Omental fat pad (tissue), 4 donors: ENCODE results near the gene ARHGEF17. TPM values are rescaled to one million over a fixed set of nuclear protein-coding genes. Genes with fewer than 3 reads are reported as not detected.

ENCODE experiments used
- ATAC-seq: fragments of 150-250 bp; one replicate; pipeline ENCODE4 v1.9.1; 2016; ENCODE audit warnings: mild to moderate bottlenecking, moderate library complexity; ENCODE audit not compliant: low FRiP score
- DNase-seq: peaks from one replicate; pipeline ENCODE4 v3.0.0-alpha.2; 2019; ENCODE audit warnings: low spot score
- total RNA-seq, 4 donors: library from RNA; depleted of rRNA; stranded (reverse); fragments of >200 nt; gene quantifications; one replicate each; pipeline ENCODE4 v1.1.0, GENCODE V29; 2016
- TF ChIP-seq, protein P1 (sequence below), 3 donors: fragments of 450-650 bp; IDR thresholded peaks; one replicate each; pipeline ENCODE4 v1.5.1; 2016 to 2017; ENCODE audit warnings: antibody characterized with exemption in 3 of 3, mild to moderate bottlenecking in 3 of 3, moderate library complexity in 2 of 3

Gene ARHGEF17
- total RNA-seq, 4 donors from 2014 or later: 27.3 to 80.7 (median 31.9) TPM

GRCh38 chr11:73386546-73386945, 78.5 kb downstream of the ARHGEF17 start:
- ATAC-seq (no peak), DNase-seq (no peak)
- TF ChIP-seq, protein P1, sequence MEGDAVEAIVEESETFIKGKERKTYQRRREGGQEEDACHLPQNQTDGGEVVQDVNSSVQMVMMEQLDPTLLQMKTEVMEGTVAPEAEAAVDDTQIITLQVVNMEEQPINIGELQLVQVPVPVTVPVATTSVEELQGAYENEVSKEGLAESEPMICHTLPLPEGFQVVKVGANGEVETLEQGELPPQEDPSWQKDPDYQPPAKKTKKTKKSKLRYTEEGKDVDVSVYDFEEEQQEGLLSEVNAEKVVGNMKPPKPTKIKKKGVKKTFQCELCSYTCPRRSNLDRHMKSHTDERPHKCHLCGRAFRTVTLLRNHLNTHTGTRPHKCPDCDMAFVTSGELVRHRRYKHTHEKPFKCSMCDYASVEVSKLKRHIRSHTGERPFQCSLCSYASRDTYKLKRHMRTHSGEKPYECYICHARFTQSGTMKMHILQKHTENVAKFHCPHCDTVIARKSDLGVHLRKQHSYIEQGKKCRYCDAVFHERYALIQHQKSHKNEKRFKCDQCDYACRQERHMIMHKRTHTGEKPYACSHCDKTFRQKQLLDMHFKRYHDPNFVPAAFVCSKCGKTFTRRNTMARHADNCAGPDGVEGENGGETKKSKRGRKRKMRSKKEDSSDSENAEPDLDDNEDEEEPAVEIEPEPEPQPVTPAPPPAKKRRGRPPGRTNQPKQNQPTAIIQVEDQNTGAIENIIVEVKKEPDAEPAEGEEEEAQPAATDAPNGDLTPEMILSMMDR (IDR thresholded peaks at IDR 0.05): no peak

GRCh38 chr11:73387594-73388264, 79.7 kb downstream of the ARHGEF17 start:
- ATAC-seq (no peak), DNase-seq (no peak)
- TF ChIP-seq, protein P1 (IDR thresholded peaks at IDR 0.05): no peak

DNA sequence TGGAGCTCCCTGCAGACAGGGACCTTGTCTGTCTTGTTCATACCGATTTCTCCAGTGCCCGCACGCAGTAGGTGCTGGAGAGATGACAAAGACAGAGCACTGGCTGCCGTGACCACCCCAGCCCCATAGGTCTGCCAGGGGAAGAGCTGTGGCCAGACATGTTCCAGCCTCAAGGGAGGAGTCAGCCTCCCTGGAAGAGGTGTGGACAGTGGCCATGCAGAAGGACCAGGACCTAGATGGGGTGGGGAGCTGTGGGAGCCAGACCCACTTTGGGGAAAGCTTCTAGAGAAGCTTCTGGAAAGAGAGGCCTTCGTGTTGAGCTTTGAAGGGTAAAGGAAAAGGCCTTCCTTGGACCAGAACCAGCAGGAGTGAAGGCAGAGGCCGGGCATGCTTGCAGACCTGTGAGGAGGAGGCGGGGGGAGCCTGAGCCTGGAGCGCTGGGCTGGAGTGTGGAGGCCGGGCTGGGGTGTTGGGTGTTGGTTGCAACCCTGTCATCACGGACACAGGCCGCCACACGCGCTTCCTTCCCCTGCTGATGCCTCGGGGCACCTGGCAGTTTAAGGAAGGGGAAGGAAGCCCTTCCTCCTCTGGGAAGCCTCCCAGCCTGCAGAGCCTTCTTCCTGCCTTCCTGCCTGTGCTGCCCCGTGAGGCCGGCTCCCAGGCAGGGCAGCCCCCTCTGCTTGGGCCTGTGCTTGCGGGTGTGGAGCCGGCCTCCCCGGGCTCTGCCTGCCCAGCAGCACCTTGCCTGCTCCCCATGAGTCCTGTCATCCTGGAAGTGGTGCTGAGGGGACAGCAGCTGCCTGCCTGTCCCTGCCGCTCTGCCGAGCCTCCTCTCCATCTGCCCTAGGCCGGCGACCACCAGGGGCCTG, 80.4 kb downstream of the ARHGEF17 start:
- ATAC-seq: no peak
- DNase-seq: no peak

GRCh38 chr11:73389134-73389525, 81.1 kb downstream of the ARHGEF17 start:
- TF ChIP-seq, protein P1 (IDR thresholded peaks at IDR 0.05): no peak

More for the DNA sequence above, 80.4 kb downstream of the ARHGEF17 start:
- TF ChIP-seq, protein P1 (IDR thresholded peaks at IDR 0.05): no peak

DNA sequence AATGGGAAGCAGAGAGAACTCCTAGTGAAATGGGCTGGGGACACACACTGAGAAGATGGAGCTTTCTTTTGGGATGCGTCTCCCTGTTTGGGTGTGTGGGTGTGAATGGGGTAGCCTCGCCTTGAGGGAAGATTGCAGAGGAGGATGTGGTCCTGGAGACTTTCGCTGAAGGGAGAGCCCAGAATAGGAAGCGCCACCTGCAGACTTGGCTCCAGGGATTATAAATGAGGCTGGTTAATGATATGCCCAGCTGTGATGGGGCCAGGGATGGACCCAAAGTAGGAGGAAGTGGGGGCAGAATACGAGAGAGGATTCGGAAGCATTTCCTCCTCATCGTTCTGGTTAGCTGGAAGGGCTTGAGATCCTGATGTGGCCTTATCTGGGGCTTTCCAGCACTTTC, 81.8 kb downstream of the ARHGEF17 start:
- TF ChIP-seq, protein P1 (IDR thresholded peaks at IDR 0.05): no peak
- ATAC-seq: no peak
- DNase-seq: no peak

More at GRCh38 chr11:73389134-73389525, 81.1 kb downstream of the ARHGEF17 start:
- DNase-seq: no peak
- ATAC-seq: no peak

DNA sequence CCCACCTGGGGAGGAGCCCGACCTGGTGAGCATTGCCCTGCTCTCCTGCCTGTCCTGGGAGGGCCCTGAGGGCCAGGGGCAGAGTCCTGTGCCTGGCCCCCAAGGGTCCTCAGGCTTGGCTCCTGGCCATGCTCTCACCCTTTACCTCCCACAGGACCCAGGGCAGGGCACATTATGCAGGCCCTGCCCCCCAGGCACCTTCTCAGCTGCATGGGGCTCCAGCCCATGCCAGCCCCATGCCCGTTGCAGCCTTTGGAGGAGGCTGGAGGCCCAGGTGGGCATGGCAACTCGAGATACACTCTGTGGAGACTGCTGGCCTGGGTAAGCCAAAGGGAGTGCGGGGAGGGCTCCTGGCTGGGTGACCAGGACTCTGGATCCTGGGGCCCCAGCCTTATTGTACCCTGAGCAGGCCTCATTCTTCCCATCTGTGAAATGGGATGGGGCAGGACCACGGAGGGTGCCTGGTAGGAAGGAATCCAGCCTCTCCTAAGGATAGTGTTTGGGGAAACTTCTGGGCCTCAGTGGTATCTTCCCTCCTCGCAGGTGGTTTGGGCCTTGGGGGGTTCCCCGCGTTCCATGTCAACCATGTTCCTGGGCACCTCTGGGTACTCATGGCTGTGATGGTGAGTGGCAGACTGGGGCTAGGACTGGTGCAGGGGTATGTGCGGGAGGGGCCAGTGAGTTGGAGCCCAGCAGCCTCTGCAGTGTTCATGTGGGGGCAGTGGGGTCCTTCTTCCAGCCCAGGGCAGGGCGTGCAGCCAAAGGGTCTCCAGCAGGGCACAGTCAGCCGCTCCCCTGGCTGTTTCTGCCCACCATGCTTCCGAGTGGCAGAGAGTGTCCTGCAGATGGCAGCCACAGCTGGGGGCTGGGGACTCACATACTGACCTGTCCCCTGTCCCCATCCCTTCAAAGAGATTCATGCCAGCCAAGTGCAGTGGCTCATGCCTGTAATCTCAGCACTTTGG, 82.8 kb downstream of the ARHGEF17 start:
- ATAC-seq (no peak), DNase-seq (no peak)
- TF ChIP-seq, protein P1 (IDR thresholded peaks at IDR 0.05): no peak
